H9 (cell line): Measurements from ENCODE around the gene FILIP1. TPM values are rescaled to one million over a fixed set of nuclear protein-coding genes. Genes with fewer than 3 reads are reported as not detected.

Experiments used
- DNase-seq: peaks from one replicate; pipeline ENCODE4 v3.0.0-alpha.2; 2017
- H2AFZ ChIP-seq: one replicate; pipeline ENCODE4 v1.6.1; 2013; ENCODE audit warnings: mild to moderate bottlenecking, low read length, control low read depth, moderate library complexity
- H2AK5ac ChIP-seq: 2 replicates; pipeline ENCODE4 v1.6.1; 2013; ENCODE audit warnings: low read length, control low read depth, mixed read lengths; ENCODE audit not compliant: insufficient read length
- H2BK120ac ChIP-seq: one replicate; pipeline ENCODE4 v1.6.1; 2013; ENCODE audit warnings: low read depth, mild to moderate bottlenecking, low read length, control low read depth, inconsistent platforms; ENCODE audit not compliant: poor library complexity, severe bottlenecking
- H2BK12ac ChIP-seq: 2 replicates; pipeline ENCODE4 v1.6.1; 2013; ENCODE audit warnings: low read length, control low read depth, mixed read lengths, low read depth; ENCODE audit not compliant: insufficient read length
- H2BK15ac ChIP-seq: 2 replicates; pipeline ENCODE4 v1.6.1; 2013; ENCODE audit warnings: low read depth, low read length, control low read depth
- H2BK20ac ChIP-seq: one replicate; pipeline ENCODE4 v1.6.1; 2013; ENCODE audit warnings: low read depth, mild to moderate bottlenecking, low read length, control low read depth, inconsistent platforms; ENCODE audit not compliant: poor library complexity, severe bottlenecking
- H2BK5ac ChIP-seq: 2 replicates; pipeline ENCODE4 v1.6.1; 2013; ENCODE audit warnings: low read length, control low read depth, mixed read lengths; ENCODE audit not compliant: insufficient read length
- H3K14ac ChIP-seq: 2 replicates; pipeline ENCODE4 v1.6.1; 2013; ENCODE audit warnings: low read length, control low read depth; ENCODE audit not compliant: insufficient read depth
- H3K18ac ChIP-seq: 2 replicates; pipeline ENCODE4 v1.6.1; 2013; ENCODE audit warnings: low read depth, mild to moderate bottlenecking, mixed read lengths, low read length, control low read depth; ENCODE audit not compliant: insufficient read length
- H3K23ac ChIP-seq: 2 replicates; pipeline ENCODE4 v1.6.1; 2013; ENCODE audit warnings: low read length, control low read depth, mixed read lengths, low read depth; ENCODE audit not compliant: insufficient read length
- H3K23me2 ChIP-seq: 2 replicates; pipeline ENCODE4 v1.6.1; 2013; ENCODE audit warnings: low read depth, mild to moderate bottlenecking, mixed read lengths, low read length, control low read depth; ENCODE audit not compliant: insufficient read length, poor library complexity, severe bottlenecking
- H3K27ac ChIP-seq: 2 replicates; pipeline ENCODE4 v1.5.1; 2013; ENCODE audit warnings: low read length, control low read depth, mixed read lengths, low read depth; ENCODE audit not compliant: insufficient read length
- H3K27me3 ChIP-seq: 2 replicates; pipeline ENCODE4 v1.6.1; 2013; ENCODE audit warnings: low read length, control low read depth, inconsistent platforms; ENCODE audit not compliant: insufficient read depth
- H3K4ac ChIP-seq: 2 replicates; pipeline ENCODE4 v1.6.1; 2013; ENCODE audit warnings: low read depth, mild to moderate bottlenecking, control low read depth, inconsistent platforms, low read length, moderate library complexity
- H3K4me1 ChIP-seq: 2 replicates; pipeline ENCODE4 v1.6.1; 2013; ENCODE audit warnings: low read length, control low read depth, inconsistent platforms; ENCODE audit not compliant: insufficient read depth
- H3K4me2 ChIP-seq: 2 replicates; pipeline ENCODE4 v1.6.1; 2013; ENCODE audit warnings: low read length, control low read depth, mixed read lengths; ENCODE audit not compliant: insufficient read length, insufficient read depth
- H3K56ac ChIP-seq: 2 replicates; pipeline ENCODE4 v1.6.1; 2013; ENCODE audit warnings: low read depth, mild to moderate bottlenecking, mixed read lengths, low read length, control low read depth; ENCODE audit not compliant: insufficient read length
- H3K79me1 ChIP-seq: 2 replicates; pipeline ENCODE4 v1.6.1; 2013; ENCODE audit warnings: low read depth, mild to moderate bottlenecking, moderate library complexity, low read length, control low read depth, inconsistent platforms; ENCODE audit not compliant: insufficient read depth, poor library complexity, severe bottlenecking
- H3K79me2 ChIP-seq: 2 replicates; pipeline ENCODE4 v1.6.1; 2013; ENCODE audit warnings: low read length, control low read depth, inconsistent platforms; ENCODE audit not compliant: insufficient read depth
- H3K9ac ChIP-seq: 2 replicates; pipeline ENCODE4 v1.6.1; 2013; ENCODE audit warnings: low read length, control low read depth, mixed read lengths; ENCODE audit not compliant: insufficient read length; ENCODE audit errors: extremely low read depth
- H3K9me3 ChIP-seq: one replicate; pipeline ENCODE4 v1.6.1; 2013; ENCODE audit warnings: low read depth, low read length, inconsistent platforms; ENCODE audit not compliant: control insufficient read depth
- H3T11ph ChIP-seq: one replicate; pipeline ENCODE4 v1.6.1; 2013; ENCODE audit warnings: mild to moderate bottlenecking, low read length, control low read depth, inconsistent platforms
- H4K20me1 ChIP-seq: one replicate; pipeline ENCODE4 v1.6.1; 2013; ENCODE audit not compliant: control insufficient read depth, insufficient read length, insufficient read depth
- H4K5ac ChIP-seq: 2 replicates; pipeline ENCODE4 v1.6.1; 2013; ENCODE audit warnings: low read depth, mild to moderate bottlenecking, mixed read lengths, low read length, control low read depth; ENCODE audit not compliant: insufficient read length
- H4K8ac ChIP-seq: replicated peaks from 2 replicates; pipeline ENCODE4 v1.6.1; 2013; ENCODE audit warnings: low read length, control low read depth, mixed read lengths, low read depth; ENCODE audit not compliant: insufficient read length
- H4K91ac ChIP-seq: 2 replicates; pipeline ENCODE4 v1.6.1; 2013; ENCODE audit warnings: low read depth, mild to moderate bottlenecking, moderate library complexity, mixed read lengths, low read length, control low read depth; ENCODE audit not compliant: insufficient read length
- H3K27ac Mint-ChIP-seq, 3 experiments: 2 replicates in 2 of 3; 3 replicates in 1 of 3; pipeline ENCODE4 v1.8.0; 2020 to 2021; ENCODE audit warnings: mixed read lengths in 3 of 3, mild to moderate bottlenecking in 1 of 3, moderate library complexity in 1 of 3
- H3K27me3 Mint-ChIP-seq: 2 replicates; pipeline ENCODE4 v1.8.0; 2021; ENCODE audit warnings: low read depth, mild to moderate bottlenecking, moderate library complexity, mixed read lengths
- H3K36me3 Mint-ChIP-seq, 3 experiments: 2 replicates in 2 of 3; 3 replicates in 1 of 3; pipeline ENCODE4 v1.8.0; 2020 to 2021; ENCODE audit warnings: low read depth in 3 of 3, mixed read lengths in 3 of 3; ENCODE audit not compliant: insufficient read depth in 1 of 3
- H3K4me1 Mint-ChIP-seq, 2 experiments: 2 replicates each; pipeline ENCODE4 v1.8.0; 2020; ENCODE audit warnings: mixed read lengths in 2 of 2
- H3K4me3 Mint-ChIP-seq, 2 experiments: 2 replicates in 1 of 2; 3 replicates in 1 of 2; pipeline ENCODE4 v1.8.0; 2020 to 2021; ENCODE audit warnings: mild to moderate bottlenecking in 2 of 2, mixed read lengths in 2 of 2, moderate library complexity in 1 of 2
- H3K9me3 Mint-ChIP-seq, 2 experiments: 2 replicates in 1 of 2; 3 replicates in 1 of 2; pipeline ENCODE4 v1.8.0; 2020; ENCODE audit warnings: mild to moderate bottlenecking in 2 of 2, mixed read lengths in 2 of 2, moderate library complexity in 1 of 2
- CTCF ChIP-seq: fragments of 200-600 bp; sonication (generic); conservative IDR thresholded peaks from 3 replicates; pipeline ENCODE4 v1.8.0; 2021; ENCODE audit warnings: antibody characterized with exemption, mild to moderate bottlenecking
- WGBS: extraction: QIAGEN DNeasy Blood & Tissue Kit; methylation state at CpG from one replicate; pipeline ENCODE4 v1.1.7; 2013; ENCODE audit warnings: missing lambda C conversion rate, low lambda C conversion rate, mixed read lengths; ENCODE audit not compliant: insufficient read length; ENCODE audit errors: extremely low coverage; 5-methylcytosine and 5-hydroxymethylcytosine counted together
- total RNA-seq: library from RNA; stranded (reverse); gene quantifications from 2 replicates; pipeline ENCODE4 v1.2.1, GENCODE V29; 2021

FILIP1 gene
- total RNA-seq, 1 experiment from 2014 or later = 10.5 TPM

- WGBS = no CpG with 5 or more reads among the region's 4 CpGs
- H2AK5ac ChIP-seq = no peak overlapping the region
- H3K4me1 Mint-ChIP-seq = peaks cover 10 to 14% of the 10 kb centered on the region in 2 experiments
Observed at GRCh38 chr6:75494290-75494689, 690 bp upstream of the FILIP1 start.

More at GRCh38 chr6:75494290-75494689, 690 bp upstream of the FILIP1 start:
- no peak overlapping the region for H3K4me3 Mint-ChIP-seq
- Histone ChIP-seq H3K18ac (no peak overlapping the region), H2BK12ac (no peak overlapping the region), H3K79me2 (no peaks in the 10 kb centered on the region), H3K9me3 (no peaks in the 10 kb centered on the region), H2BK120ac (no peak overlapping the region), H3K9ac (no peak overlapping the region), H2AFZ (no peak overlapping the region), H4K20me1 (no peaks in the 10 kb centered on the region), H3K4ac (no peak overlapping the region), H3K79me1 (no peaks in the 10 kb centered on the region), H2BK5ac (no peak overlapping the region), H2BK20ac (no peak overlapping the region), H3T11ph (no peak overlapping the region), H4K5ac (no peak overlapping the region), H3K27me3 (no peaks in the 10 kb centered on the region), H3K56ac (no peak overlapping the region), H3K23ac (no peak overlapping the region), H2BK15ac (no peak overlapping the region), H3K4me2 (no peak overlapping the region), H4K8ac (no peak overlapping the region), H3K4me1 (no peaks in the 10 kb centered on the region), H3K14ac (no peak overlapping the region), H3K23me2 (no peaks in the 10 kb centered on the region), H3K27ac (no peak overlapping the region), H4K91ac (no peak overlapping the region)
- no peak overlapping the region for H3K27ac Mint-ChIP-seq
- DNase-seq = no peak
- no peaks in the 10 kb centered on the region for H3K27me3 Mint-ChIP-seq
- no peak for TF ChIP-seq CTCF
- no peaks in the 10 kb centered on the region for H3K36me3 Mint-ChIP-seq
- no peaks in the 10 kb centered on the region for H3K9me3 Mint-ChIP-seq
